Measurements from ENCODE around the gene NDUFB6. TPM values are rescaled to one million over a fixed set of nuclear protein-coding genes. Genes with fewer than 3 reads are reported as not detected.

NDUFB6 gene
- total and polyA plus RNA-seq, 9 of the 15 experiments (the other 6 are each of a cell fraction or from before 2014, with no cell fraction given), result 26.5 to 88.1 (median 64.0) TPM

- TF ChIP-seq ZBTB7A (IDR thresholded peaks at IDR 0.05; ENCODE audit: borderline replicate concordance, control insufficient read depth, low read depth, low read length) (no peak), ELF4 (CRISPR knock-in tag; IDR thresholded peaks at IDR 0.05) (no peak), RNF219 (CRISPR knock-in tag; IDR thresholded peaks at IDR 0.05) (no peak), TEAD4 (IDR thresholded peaks at IDR 0.05; ENCODE audit: low read length) (peak; percentile 80), TEAD4 (CRISPR knock-in tag; IDR thresholded peaks at IDR 0.05; ENCODE audit: borderline replicate concordance) (no peak), HDAC6 (IDR thresholded peaks at IDR 0.05; ENCODE audit: low read depth, low read length) (no peak), HDAC3 (IDR thresholded peaks at IDR 0.05; ENCODE audit: borderline replicate concordance, partially characterized antibody) (peak; percentile 43), FOXA1 (IDR thresholded peaks at IDR 0.05; ENCODE audit: borderline replicate concordance) (no peak), ZNF174 (CRISPR knock-in tag; IDR thresholded peaks at IDR 0.05) (no peak), GATA2 (CRISPR knock-in tag; IDR thresholded peaks at IDR 0.05) (peak; percentile 35; the same call in 1 of the 2 replicates), CBFA2T3 (IDR thresholded peaks at IDR 0.05) (peak; percentile 90), GABPB1 (CRISPR knock-in tag; IDR thresholded peaks at IDR 0.05) (no peak), ZNF717 (CRISPR knock-in tag; IDR thresholded peaks at IDR 0.05) (no peak), TCF15 (CRISPR knock-in tag; IDR thresholded peaks at IDR 0.05) (no peak), POLR2G (IDR thresholded peaks at IDR 0.05; ENCODE audit: low read depth, low read length) (no peak), FOXM1 (IDR thresholded peaks at IDR 0.05; ENCODE audit: low read depth) (peak; percentile 88), FOXM1 (CRISPR knock-in tag; IDR thresholded peaks at IDR 0.05; ENCODE audit: low read depth) (no peak), ZFP36 (IDR thresholded peaks at IDR 0.05; ENCODE audit: low read depth, low read length, partially characterized antibody) (no peak), NCOA4 (IDR thresholded peaks at IDR 0.05; ENCODE audit: partially characterized antibody) (no peak), POLR3A (IDR thresholded peaks at IDR 0.05; ENCODE audit: borderline replicate concordance, extremely low read depth, insufficient read depth, insufficient read length) (no peak), RREB1 (CRISPR knock-in tag; IDR thresholded peaks at IDR 0.05) (no peak), MYBL2 (IDR thresholded peaks at IDR 0.05; ENCODE audit: low read depth) (peak; percentile 58), MYBL2 (CRISPR knock-in tag; IDR thresholded peaks at IDR 0.05; ENCODE audit: borderline replicate concordance) (no peak)
Observed at GRCh38 chr9:32554107-32554506, 18.9 kb downstream of the NDUFB6 start (continued).
